WI38 (cell line): ENCODE results near the gene CDH12.
"Not testable (repeated sequence)": the region's sequence is repeated elsewhere in the genome, so short reads cannot be mapped to it uniquely, and the experiment has no call there.

Experiments used
- H3K4me3 ChIP-seq: 2 replicates; pipeline ENCODE4 v1.5.1; 2011; ENCODE audit warnings: low read depth, mild to moderate bottlenecking, control low read depth, low read length
- CTCF ChIP-seq: IDR thresholded peaks from 2 replicates; pipeline ENCODE4 v1.5.1; 2012; ENCODE audit warnings: low read depth, mild to moderate bottlenecking, control low read depth, low read length

CDH12 gene

DNA sequence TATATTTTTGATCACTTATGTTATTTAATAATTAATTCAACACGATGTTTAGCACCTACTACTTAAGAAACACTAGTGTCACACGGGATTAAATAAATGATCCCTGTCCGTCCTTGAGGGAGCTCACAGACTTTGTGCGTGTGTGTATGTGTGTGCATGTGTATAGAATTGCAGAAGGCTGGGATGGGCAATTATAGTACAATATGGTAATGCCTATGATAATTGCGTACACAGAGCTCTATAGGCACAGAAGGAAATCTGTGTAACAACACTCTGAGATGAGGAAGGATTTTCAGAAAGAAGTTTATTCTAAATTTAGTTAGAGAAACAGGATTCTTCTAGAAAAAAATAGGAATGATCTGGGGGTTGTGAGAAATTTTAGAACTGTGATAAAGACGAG, 76.9 kb downstream of the CDH12 start:
- TF ChIP-seq CTCF, result no peak
- no peak overlapping the region for H3K4me3 ChIP-seq

GRCh38 chr5:22774214-22774613, 78.9 kb downstream of the CDH12 start:
- not testable (repeated sequence) for H3K4me3 ChIP-seq

DNA sequence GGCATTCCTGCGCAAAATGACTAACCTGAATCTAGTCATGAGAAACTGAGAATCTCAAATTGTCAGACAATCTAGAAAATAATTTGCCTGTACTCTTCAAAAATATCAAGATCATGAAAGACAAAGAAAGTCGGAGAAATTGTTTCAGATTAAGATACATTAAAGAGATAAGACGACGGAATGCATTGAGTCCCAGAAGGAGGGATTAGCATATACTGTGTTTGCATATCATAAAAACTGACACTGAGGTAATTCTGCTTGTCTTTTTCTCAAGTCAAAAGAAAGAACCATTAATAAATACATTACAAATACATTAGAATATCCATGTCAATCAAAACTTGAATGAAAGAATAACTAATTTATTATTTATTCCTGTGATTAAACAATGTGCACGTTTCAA, 88.4 kb downstream of the CDH12 start:
- no peak for TF ChIP-seq CTCF
- no peak overlapping the region for H3K4me3 ChIP-seq

- H3K4me3 ChIP-seq, result no peak overlapping the region
- TF ChIP-seq CTCF, result no peak
Observed at GRCh38 chr5:22757776-22758175, 95.4 kb downstream of the CDH12 start.

DNA sequence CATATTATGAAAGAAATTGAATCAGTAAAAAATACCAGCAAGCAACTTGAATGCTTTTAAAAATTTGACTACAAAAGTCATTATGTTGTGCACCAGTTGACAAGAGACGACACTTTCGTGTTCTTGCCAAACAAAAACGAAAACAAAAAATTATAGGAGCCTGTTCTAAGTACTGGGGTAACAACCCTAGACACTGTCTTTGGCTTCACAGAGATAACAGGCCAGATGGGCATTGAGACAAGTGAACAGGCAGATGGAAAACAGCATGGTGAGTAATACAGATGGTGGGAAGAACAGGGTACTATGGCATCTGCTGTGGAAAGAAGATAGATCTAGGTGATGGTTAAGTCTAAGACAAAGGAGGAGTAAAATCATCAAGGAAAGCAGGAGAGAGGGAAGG, 99.0 kb downstream of the CDH12 start:
- H3K4me3 ChIP-seq, result no peak overlapping the region
- no peak for TF ChIP-seq CTCF

GRCh38 chr5:22751536-22751935, 101.6 kb downstream of the CDH12 start:
- no peak for TF ChIP-seq CTCF
- H3K4me3 ChIP-seq, result no peak overlapping the region

- no peak for TF ChIP-seq CTCF
- no peak overlapping the region for H3K4me3 ChIP-seq
Observed at GRCh38 chr5:22736443-22737003, 116.6 kb downstream of the CDH12 start.

GRCh38 chr5:22734907-22735306, 118.2 kb downstream of the CDH12 start:
- H3K4me3 ChIP-seq, result no peak overlapping the region
- no peak for TF ChIP-seq CTCF
